OCI-LY7 (cell line): ENCODE data around the gene HLA-DMB. TPM values are rescaled to one million over a fixed set of nuclear protein-coding genes. Genes with fewer than 3 reads are reported as not detected.

Experiments used
- BruUV-seq: library from RNA; stranded (reverse); fragments of 400-500 nt; replicated peaks from 2 replicates; lab custom pipeline; 2021; lab: Mats Ljungman, UMichigan
- CTCF ChIA-PET: fragments of 300-600 bp; sonication (Branson Sonifier 250); formaldehyde crosslinking; loops from one replicate; lab custom pipeline; 2022; ENCODE audit warnings: antibody characterized with exemption; ENCODE audit not compliant: unreplicated experiment; lab: Charles Lee
- POLR2A ChIA-PET: fragments of 300-600 bp; sonication (Branson Sonifier 250); formaldehyde crosslinking; loops from one replicate; lab custom pipeline; 2022; ENCODE audit warnings: antibody characterized with exemption; lab: Charles Lee
- DNase-seq: peaks from one replicate; pipeline ENCODE4 v3.0.0-alpha.2; 2015; ENCODE audit warnings: low spot score
- H2AFZ ChIP-seq: fragments of 200-600 bp; sonication (generic), shearing (Covaris generic); 2 replicates; pipeline ENCODE4 v1.6.1; 2014; ENCODE audit warnings: mild to moderate bottlenecking, antibody characterized with exemption, low read length, moderate library complexity
- H3K27ac ChIP-seq: fragments of 200-600 bp; sonication (generic); 2 replicates; pipeline ENCODE4 v1.5.1; 2014; ENCODE audit warnings: mixed run types, low read depth, mild to moderate bottlenecking, moderate library complexity, low read length, inconsistent platforms; ENCODE audit not compliant: poor library complexity, severe bottlenecking
- H3K36me3 ChIP-seq: fragments of 200-600 bp; sonication (generic); 2 replicates; pipeline ENCODE4 v1.6.1; 2014; ENCODE audit warnings: mild to moderate bottlenecking, antibody characterized with exemption, low read length, moderate library complexity, mixed read lengths; ENCODE audit not compliant: insufficient read depth
- H3K4me1 ChIP-seq: fragments of 200-600 bp; sonication (generic); 2 replicates; pipeline ENCODE4 v1.5.1; 2014; ENCODE audit warnings: mild to moderate bottlenecking, low read length; ENCODE audit not compliant: insufficient read depth, poor library complexity, severe bottlenecking
- H3K4me2 ChIP-seq: fragments of 200-600 bp; sonication (generic); 2 replicates; pipeline ENCODE4 v1.6.1; 2014; ENCODE audit warnings: mild to moderate bottlenecking, low read length
- H3K4me3 ChIP-seq: fragments of 200-600 bp; sonication (generic); 2 replicates; pipeline ENCODE4 v1.5.1; 2014; ENCODE audit warnings: mild to moderate bottlenecking, low read depth, low read length; ENCODE audit not compliant: poor library complexity, severe bottlenecking
- H3K79me2 ChIP-seq: fragments of 200-600 bp; sonication (generic); 2 replicates; pipeline ENCODE4 v1.6.1; 2016; ENCODE audit warnings: low read depth, mild to moderate bottlenecking, low read length, moderate library complexity, mixed read lengths; ENCODE audit not compliant: insufficient read depth
- H3K9me2 ChIP-seq: fragments of 200-600 bp; sonication (generic); 2 replicates; pipeline ENCODE4 v1.6.1; 2016; ENCODE audit warnings: mild to moderate bottlenecking, low read length, mixed read lengths; ENCODE audit not compliant: insufficient read depth
- H3K9me3 ChIP-seq: fragments of 200-600 bp; sonication (generic); 2 replicates; pipeline ENCODE4 v1.6.1; 2014; ENCODE audit warnings: mild to moderate bottlenecking, mixed run types, low read length, mixed read lengths
- H4K20me1 ChIP-seq: fragments of 200-600 bp; sonication (generic); 2 replicates; pipeline ENCODE4 v1.6.1; 2014; ENCODE audit warnings: mild to moderate bottlenecking, antibody characterized with exemption, low read length, moderate library complexity, mixed read lengths; ENCODE audit not compliant: insufficient read depth
- EZH2phosphoT487 ChIP-seq: fragments of 200-600 bp; sonication (generic); IDR thresholded peaks from 2 replicates; pipeline ENCODE4 v1.6.1; 2018; ENCODE audit warnings: low read depth, borderline replicate concordance, mild to moderate bottlenecking, mixed run types, antibody characterized with exemption, low read length, moderate library complexity, mixed read lengths
- intact Hi-C: fragments of 100-400 bp; cut with micrococcal nuclease; formaldehyde crosslinking; loops from one replicate; pipeline ENCODE4 v1.10.0; 2022; ENCODE audit not compliant: unreplicated experiment
- total RNA-seq, 2 experiments: library from RNA; depleted of rRNA in 1 of 2; stranded (reverse); fragments of >200 nt in 1 of 2; shearing (Covaris generic) in 1 of 2; gene quantifications; 2 replicates each; pipeline ENCODE4 v1.2.3, GENCODE V29; 2014 to 2022
- TF ChIP-seq, protein P1 (sequence below): fragments of 200-600 bp; sonication (generic); conservative IDR thresholded peaks from 2 replicates; pipeline ENCODE4 v1.5.1; 2014; ENCODE audit warnings: mild to moderate bottlenecking, antibody characterized with exemption, low read length, moderate library complexity, mixed read lengths

The HLA-DMB gene
- total RNA-seq, 2 experiments from 2014 or later = 78.5 to 85.1 TPM

DNA sequence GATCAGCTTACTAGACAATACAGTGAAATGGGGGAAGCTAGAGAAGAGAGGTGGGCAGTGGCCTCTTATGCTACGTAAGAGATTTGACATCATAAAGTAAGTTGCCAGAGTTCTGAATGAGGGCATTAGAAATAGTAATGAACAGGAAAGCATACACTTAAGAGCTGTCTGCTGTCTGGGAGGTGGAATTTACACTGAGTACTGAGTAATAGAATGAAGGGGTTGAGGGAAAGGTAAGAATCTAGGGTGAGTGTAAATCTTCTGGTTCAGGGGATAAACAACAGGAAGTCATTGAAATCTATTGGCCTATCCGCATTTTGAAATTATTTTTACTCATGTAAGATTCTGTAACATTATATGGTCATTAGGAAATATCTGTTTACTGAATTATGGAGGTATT, 35.8 kb downstream of the HLA-DMB start:
- Histone ChIP-seq H3K27ac (no peak overlapping the region), H3K9me2 (no peaks in the 10 kb centered on the region), H3K4me3 (no peak overlapping the region), H3K79me2 (peaks cover 6% of the 10 kb centered on the region; the same call in 1 of the 2 replicates), H3K4me1 (no peaks in the 10 kb centered on the region), H4K20me1 (no peaks in the 10 kb centered on the region), H3K9me3 (no peaks in the 10 kb centered on the region), H3K4me2 (no peak overlapping the region), H2AFZ (no peak overlapping the region), H3K36me3 (peaks cover 23% of the 10 kb centered on the region)
- intact Hi-C loops = no loop called here
- DNase-seq = no peak
- BruUV-seq = no TSS peak
- ChIA-PET CTCF (no interaction called here), POLR2A (interaction anchor here (0.6 to 1.6 kb wide), 6 partner anchors 8 to 67 kb away, joined by 3 to 6 read pairs (median 4); partner anchors contain the start of genes HLA-DMA and HLA-DMB)
- TF ChIP-seq, protein P1, sequence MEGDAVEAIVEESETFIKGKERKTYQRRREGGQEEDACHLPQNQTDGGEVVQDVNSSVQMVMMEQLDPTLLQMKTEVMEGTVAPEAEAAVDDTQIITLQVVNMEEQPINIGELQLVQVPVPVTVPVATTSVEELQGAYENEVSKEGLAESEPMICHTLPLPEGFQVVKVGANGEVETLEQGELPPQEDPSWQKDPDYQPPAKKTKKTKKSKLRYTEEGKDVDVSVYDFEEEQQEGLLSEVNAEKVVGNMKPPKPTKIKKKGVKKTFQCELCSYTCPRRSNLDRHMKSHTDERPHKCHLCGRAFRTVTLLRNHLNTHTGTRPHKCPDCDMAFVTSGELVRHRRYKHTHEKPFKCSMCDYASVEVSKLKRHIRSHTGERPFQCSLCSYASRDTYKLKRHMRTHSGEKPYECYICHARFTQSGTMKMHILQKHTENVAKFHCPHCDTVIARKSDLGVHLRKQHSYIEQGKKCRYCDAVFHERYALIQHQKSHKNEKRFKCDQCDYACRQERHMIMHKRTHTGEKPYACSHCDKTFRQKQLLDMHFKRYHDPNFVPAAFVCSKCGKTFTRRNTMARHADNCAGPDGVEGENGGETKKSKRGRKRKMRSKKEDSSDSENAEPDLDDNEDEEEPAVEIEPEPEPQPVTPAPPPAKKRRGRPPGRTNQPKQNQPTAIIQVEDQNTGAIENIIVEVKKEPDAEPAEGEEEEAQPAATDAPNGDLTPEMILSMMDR = no peak
- TF ChIP-seq EZH2phosphoT487 = no peak

DNA sequence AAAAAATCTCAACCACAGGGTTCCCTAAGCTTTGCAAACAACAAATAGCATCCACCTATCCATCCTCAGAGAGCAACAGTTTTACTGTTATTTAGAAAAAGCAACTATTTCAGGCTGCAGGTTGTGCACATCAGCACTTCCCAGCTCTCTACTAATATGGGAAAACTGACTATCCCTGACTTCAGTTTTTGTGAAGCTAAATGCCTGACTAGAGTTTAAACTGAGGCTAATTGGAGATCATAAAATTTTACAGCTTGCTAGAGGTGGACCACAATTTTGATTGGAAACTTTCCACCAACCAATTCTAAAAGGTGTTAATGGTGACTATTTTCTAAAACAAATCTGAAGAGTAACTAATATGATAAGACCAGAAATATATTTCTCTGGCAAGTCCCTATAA, 36.9 kb downstream of the HLA-DMB start:
- peaks cover 28% of the 10 kb centered on the region for H3K36me3 ChIP-seq
- CTCF ChIA-PET = no interaction called here
- no peak overlapping the region for H3K27ac ChIP-seq
- H3K9me2 ChIP-seq = no peaks in the 10 kb centered on the region
- POLR2A ChIA-PET = interaction anchor here (0.6 to 1.6 kb wide), 4 partner anchors 16 to 68 kb away, joined by 3 to 6 read pairs (median 4); partner anchors contain the start of gene HLA-DMA
- H3K4me2 ChIP-seq = no peak overlapping the region
- no peak for TF ChIP-seq EZH2phosphoT487
- TF ChIP-seq, protein P1 = no peak
- no peak for DNase-seq
- H3K9me3 ChIP-seq = no peaks in the 10 kb centered on the region
- BruUV-seq = no TSS peak
- no peaks in the 10 kb centered on the region for H3K4me1 ChIP-seq
- no peak overlapping the region for H2AFZ ChIP-seq
- no peak overlapping the region for H3K4me3 ChIP-seq
- H3K79me2 ChIP-seq = peaks cover 17% of the 10 kb centered on the region; the same call in 1 of the 2 replicates
- H4K20me1 ChIP-seq = no peaks in the 10 kb centered on the region
- intact Hi-C loops = no loop called here

DNA sequence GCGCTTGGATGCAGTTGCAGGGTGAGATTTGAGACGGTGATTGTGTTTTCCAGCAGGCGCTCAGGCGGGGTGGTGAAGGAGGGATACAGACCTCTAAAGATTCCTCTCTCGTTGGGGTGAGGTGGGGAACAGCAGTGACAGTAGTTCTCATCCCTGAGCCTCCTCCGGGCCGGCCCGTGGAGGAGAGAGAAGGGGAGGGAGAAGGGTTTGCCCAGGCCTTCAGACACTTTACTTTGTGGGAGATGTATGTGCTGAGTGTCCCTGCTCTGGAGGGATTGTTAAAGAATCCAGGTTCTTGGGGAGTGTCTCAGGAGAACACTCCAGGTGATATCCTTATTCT, 45.9 kb downstream of the HLA-DMB start:
- CTCF ChIA-PET = interaction anchor here (0.8 kb wide), 1 partner anchor 56 kb away, joined by 3 read pairs; no protein-coding TSS in a partner anchor
- Histone ChIP-seq H3K27ac (peak overlapping the region; percentile 79), H3K9me3 (no peaks in the 10 kb centered on the region), H3K4me3 (peak overlapping the region; percentile 97), H3K4me2 (peak overlapping the region; percentile 99), H3K9me2 (no peaks in the 10 kb centered on the region), H3K79me2 (peaks cover 70% of the 10 kb centered on the region), H3K36me3 (peaks cover 21% of the 10 kb centered on the region), H2AFZ (peak overlapping the region; percentile 80), H3K4me1 (peaks cover 57% of the 10 kb centered on the region), H4K20me1 (no peaks in the 10 kb centered on the region)
- no peak for TF ChIP-seq EZH2phosphoT487
- TF ChIP-seq, protein P1 = no peak
- DNase-seq = no peak
- no TSS peak for BruUV-seq
- POLR2A ChIA-PET = interaction anchor here (0.5 to 2.6 kb wide), 12 partner anchors 14 to 380 kb away, joined by 3 to 19 read pairs (median 4); partner anchors contain the start of gene HLA-DMA
- intact Hi-C loops = loop anchor here (2.0 kb wide), 1 partner anchor 26 kb away; no protein-coding TSS in a partner anchor
